ENCODE results near the gene A2ML1.
"Not testable (repeated sequence)": the region's sequence is repeated elsewhere in the genome, so short reads cannot be mapped to it uniquely, and the experiment has no call there.

GRCh38 chr12:8789341-8790013 lies 32.9 kb upstream of the A2ML1 start:
- TF ChIP-seq CTCF, POLR2A (IDR thresholded peaks at IDR 0.05): not testable (repeated sequence)

Data from adrenal gland (tissue), 5 donors.